ENCODE measurements around the gene RGMB.
A peak's percentile ranks its signal among the peaks of the same experiment; 100 is the strongest.

Gene RGMB

GRCh38 chr5:98794001-98794400, 20.5 kb downstream of the RGMB start:
- H3K4me3 ChIP-seq (IDR thresholded peaks at IDR 0.05; ENCODE audit: insufficient read depth, low read depth, low read length) = no peak overlapping the region
- no peaks in the 10 kb centered on the region for H3K27me3 ChIP-seq (ENCODE audit: insufficient read depth, low read depth)
- H2AFZ ChIP-seq (ENCODE audit: low read depth) = no peak overlapping the region
- no peak for TF ChIP-seq CTCF (conservative IDR thresholded peaks at IDR 0.05; ENCODE audit: low read depth, low read length)
- peaks cover 38% of the 10 kb centered on the region; the same call in 1 of the 2 replicates for H3K79me2 ChIP-seq (ENCODE audit: insufficient read depth, low read depth)
- no peak overlapping the region for H3K27ac ChIP-seq
- H3K4me2 ChIP-seq = no peak overlapping the region
- H3K9ac ChIP-seq = no peak overlapping the region
- peaks cover 7% of the 10 kb centered on the region; the same call in 1 of the 2 replicates for H4K20me1 ChIP-seq (ENCODE audit: insufficient read depth)
- H3K36me3 ChIP-seq (ENCODE audit: insufficient read depth) = no peaks in the 10 kb centered on the region; the same call in 1 of the 2 replicates
- H3K4me1 ChIP-seq (ENCODE audit: low read depth, poor library complexity, severe bottlenecking) = peaks cover 32% of the 10 kb centered on the region

GRCh38 chr5:98794414-98795080, 21.1 kb downstream of the RGMB start:
- Histone ChIP-seq H3K4me2 (no peak overlapping the region), H3K9ac (no peak overlapping the region), H3K27ac (no peak overlapping the region), H3K36me3 (ENCODE audit: insufficient read depth) (no peaks in the 10 kb centered on the region; the same call in 1 of the 2 replicates), H3K79me2 (ENCODE audit: insufficient read depth, low read depth) (peaks cover 33% of the 10 kb centered on the region; the same call in 1 of the 2 replicates), H4K20me1 (ENCODE audit: insufficient read depth) (peaks cover 7% of the 10 kb centered on the region; the same call in 1 of the 2 replicates), H3K27me3 (ENCODE audit: insufficient read depth, low read depth) (no peaks in the 10 kb centered on the region), H2AFZ (ENCODE audit: low read depth) (no peak overlapping the region), H3K4me3 (IDR thresholded peaks at IDR 0.05; ENCODE audit: insufficient read depth, low read depth, low read length) (no peak overlapping the region), H3K4me1 (ENCODE audit: low read depth, poor library complexity, severe bottlenecking) (peaks cover 27% of the 10 kb centered on the region)
- TF ChIP-seq CTCF (conservative IDR thresholded peaks at IDR 0.05; ENCODE audit: low read depth, low read length) = no peak

- no peak overlapping the region for H2AFZ ChIP-seq (ENCODE audit: low read depth)
- H3K27me3 ChIP-seq (ENCODE audit: insufficient read depth, low read depth) = no peaks in the 10 kb centered on the region
- H3K9ac ChIP-seq = no peak overlapping the region
- TF ChIP-seq CTCF (conservative IDR thresholded peaks at IDR 0.05; ENCODE audit: low read depth, low read length) = no peak
- H4K20me1 ChIP-seq (ENCODE audit: insufficient read depth) = peaks cover under 1% of the 10 kb centered on the region; the same call in 1 of the 2 replicates
- no peak overlapping the region for H3K27ac ChIP-seq
- no peaks in the 10 kb centered on the region; the same call in 1 of the 2 replicates for H3K36me3 ChIP-seq (ENCODE audit: insufficient read depth)
- peaks cover 20% of the 10 kb centered on the region for H3K4me1 ChIP-seq (ENCODE audit: low read depth, poor library complexity, severe bottlenecking)
- peaks cover 26% of the 10 kb centered on the region; the same call in 1 of the 2 replicates for H3K79me2 ChIP-seq (ENCODE audit: insufficient read depth, low read depth)
- no peak overlapping the region for H3K4me3 ChIP-seq (IDR thresholded peaks at IDR 0.05; ENCODE audit: insufficient read depth, low read depth, low read length)
- no peak overlapping the region for H3K4me2 ChIP-seq
These were observed 21.8 kb downstream of the RGMB start for GRCh38 chr5:98795243-98795642.

GRCh38 chr5:98796197-98796972, 22.9 kb downstream of the RGMB start:
- Histone ChIP-seq H3K9ac (no peak overlapping the region), H2AFZ (ENCODE audit: low read depth) (no peak overlapping the region), H3K36me3 (ENCODE audit: insufficient read depth) (no peaks in the 10 kb centered on the region; the same call in 1 of the 2 replicates), H4K20me1 (ENCODE audit: insufficient read depth) (no peaks in the 10 kb centered on the region; the same call in 1 of the 2 replicates), H3K27ac (no peak overlapping the region), H3K4me2 (no peak overlapping the region), H3K79me2 (ENCODE audit: insufficient read depth, low read depth) (peaks cover 14% of the 10 kb centered on the region; the same call in 1 of the 2 replicates), H3K4me1 (ENCODE audit: low read depth, poor library complexity, severe bottlenecking) (peaks cover 9% of the 10 kb centered on the region), H3K4me3 (IDR thresholded peaks at IDR 0.05; ENCODE audit: insufficient read depth, low read depth, low read length) (no peak overlapping the region), H3K27me3 (ENCODE audit: insufficient read depth, low read depth) (no peaks in the 10 kb centered on the region)
- peak; percentile 89 for TF ChIP-seq CTCF (conservative IDR thresholded peaks at IDR 0.05; ENCODE audit: low read depth, low read length)

Data from KMS-11 (cell line).